ENCODE results near the gene KCNMB3. TPM values are rescaled to one million over a fixed set of nuclear protein-coding genes. Genes with fewer than 3 reads are reported as not detected.

The KCNMB3 gene
- total and polyA plus RNA-seq, 2 of the 13 experiments (the other 11 are each of a cell fraction or from before 2014, with no cell fraction given) = 4.3 to 7.1 TPM

DNA sequence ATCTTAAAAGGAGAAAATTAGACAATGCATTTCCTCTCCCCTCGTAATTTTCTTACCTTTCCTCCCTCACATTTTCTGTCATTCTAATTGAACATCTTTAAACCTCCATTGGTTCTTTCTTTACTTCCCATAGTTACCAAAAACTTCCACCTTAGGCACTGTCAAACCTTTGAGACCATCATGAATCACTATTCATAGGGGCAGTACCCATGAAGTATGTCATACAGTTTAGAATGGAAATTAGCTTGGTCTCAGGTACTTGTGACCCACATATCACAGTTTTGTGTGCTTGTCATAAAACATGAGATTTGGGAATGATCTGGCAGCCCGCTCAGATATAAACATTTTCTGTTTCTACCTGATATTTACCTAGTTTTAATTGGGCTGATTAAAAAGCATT lies 50.1 kb downstream of the KCNMB3 start:
- POLR2A ChIA-PET = no interaction called here
- Histone ChIP-seq H3K27ac (ENCODE audit: extremely low read length, insufficient read depth, low read length) (no peak overlapping the region), H3K4me2 (ENCODE audit: low read depth, low read length) (no peak overlapping the region), H3K36me3 (replicated peaks in 1 of 2; ENCODE audit: control insufficient read depth in 1 of 2, insufficient read depth in 2 of 2, low read length in 2 of 2) (peaks cover 0 to 8% of the 10 kb centered on the region in 2 experiments; a peak in 3 of 5 replicates), H3K79me2 (ENCODE audit: insufficient read depth, low read length) (no peaks in the 10 kb centered on the region), H4K20me1 (ENCODE audit: insufficient read depth, low read length) (no peaks in the 10 kb centered on the region), H3K9me3 (ENCODE audit: low read length) (no peaks in the 10 kb centered on the region), H2AFZ (ENCODE audit: low read length) (no peak overlapping the region), H3K27me3 (ENCODE audit: control insufficient read depth in 1 of 2, insufficient read depth in 2 of 2, low read length in 2 of 2) (no peaks in the 10 kb centered on the region), H3K9ac (ENCODE audit: insufficient read depth, low read depth, low read length) (no peak overlapping the region), H3K4me1 (ENCODE audit: insufficient read depth, low read length) (no peaks in the 10 kb centered on the region), H3K4me3 (replicated peaks in 1 of 3; ENCODE audit: insufficient read depth in 1 of 3, low read depth in 2 of 3, low read length in 3 of 3) (no peak overlapping the region)
- no peak for FAIRE-seq
- no TSS peak for BruUV-seq (replicated peaks)
- in situ Hi-C loops (cut with HindIII; ENCODE audit: extremely low pct_ligation_motif_present, low pct_unique_long_range_greater_than_20kb) = no loop called here
- intact Hi-C loops (cut with micrococcal nuclease; ENCODE audit: unreplicated experiment) = no loop called here
- WGBS (ENCODE audit: low lambda C conversion rate) = 91% methylated on average over 2 of the region's 2 CpGs
- CTCF ChIA-PET (ENCODE audit: low intra/inter-chr PET ratio, low total read pairs) = no interaction called here
- no peak for TF ChIP-seq GTF3A (CRISPR knock-in tag; conservative IDR thresholded peaks at IDR 0.05)
- no peak for TF ChIP-seq SRSF9 (IDR thresholded peaks at IDR 0.05; ENCODE audit: borderline replicate concordance, insufficient read depth, low read depth, low read length, poor library complexity, severe bottlenecking)
- TF ChIP-seq FLYWCH1 (CRISPR knock-in tag; IDR thresholded peaks at IDR 0.05) = no peak
- no peak for DNase-seq (ENCODE audit: low spot score)
- no peak for ATAC-seq

DNA sequence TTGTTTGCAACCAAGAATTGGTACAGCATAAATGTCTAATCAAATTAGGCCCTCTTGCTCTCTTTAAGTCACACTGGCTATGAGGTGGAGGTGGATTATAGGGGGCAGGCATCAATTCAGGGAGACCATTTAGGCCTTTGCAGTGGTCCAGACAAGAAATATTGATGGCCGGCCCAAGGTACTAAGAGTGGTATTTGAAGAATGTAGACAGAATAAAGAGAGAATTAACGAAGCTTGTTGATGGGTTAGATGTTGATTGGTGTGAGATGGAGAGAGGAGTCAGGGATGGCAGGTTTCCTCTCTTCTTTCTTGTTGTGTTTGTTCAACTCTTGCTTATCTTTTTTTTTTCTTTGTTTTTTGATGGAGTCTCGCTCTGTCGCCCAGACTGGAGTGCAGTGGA lies 54.2 kb downstream of the KCNMB3 start:
- in situ Hi-C loops (cut with HindIII; ENCODE audit: extremely low pct_ligation_motif_present, low pct_unique_long_range_greater_than_20kb) = no loop called here
- no peak for FAIRE-seq
- TF ChIP-seq PLRG1 (conservative IDR thresholded peaks at IDR 0.05) (no peak), KDM3A (CRISPR knock-in tag; IDR thresholded peaks at IDR 0.05; ENCODE audit: low read depth) (no peak), EHMT2 (IDR thresholded peaks at IDR 0.05; ENCODE audit: borderline replicate concordance, low read depth, low read length) (no peak), RBAK (CRISPR knock-in tag; IDR thresholded peaks at IDR 0.05) (no peak), AGO2 (optimal IDR thresholded peaks at IDR 0.05; ENCODE audit: low read depth, low read length) (no peak), TCF12 (IDR thresholded peaks at IDR 0.05) (no peak), TCF12 (CRISPR knock-in tag; IDR thresholded peaks at IDR 0.05) (no peak), ISL2 (CRISPR knock-in tag; IDR thresholded peaks at IDR 0.05) (no peak), ZNF607 (CRISPR knock-in tag; IDR thresholded peaks at IDR 0.05; ENCODE audit: borderline replicate concordance) (no peak), MEIS1 (CRISPR knock-in tag; IDR thresholded peaks at IDR 0.05; ENCODE audit: borderline replicate concordance) (no peak), NCOA2 (CRISPR knock-in tag; IDR thresholded peaks at IDR 0.05) (no peak)
- TF ChIP-seq, protein P1, sequence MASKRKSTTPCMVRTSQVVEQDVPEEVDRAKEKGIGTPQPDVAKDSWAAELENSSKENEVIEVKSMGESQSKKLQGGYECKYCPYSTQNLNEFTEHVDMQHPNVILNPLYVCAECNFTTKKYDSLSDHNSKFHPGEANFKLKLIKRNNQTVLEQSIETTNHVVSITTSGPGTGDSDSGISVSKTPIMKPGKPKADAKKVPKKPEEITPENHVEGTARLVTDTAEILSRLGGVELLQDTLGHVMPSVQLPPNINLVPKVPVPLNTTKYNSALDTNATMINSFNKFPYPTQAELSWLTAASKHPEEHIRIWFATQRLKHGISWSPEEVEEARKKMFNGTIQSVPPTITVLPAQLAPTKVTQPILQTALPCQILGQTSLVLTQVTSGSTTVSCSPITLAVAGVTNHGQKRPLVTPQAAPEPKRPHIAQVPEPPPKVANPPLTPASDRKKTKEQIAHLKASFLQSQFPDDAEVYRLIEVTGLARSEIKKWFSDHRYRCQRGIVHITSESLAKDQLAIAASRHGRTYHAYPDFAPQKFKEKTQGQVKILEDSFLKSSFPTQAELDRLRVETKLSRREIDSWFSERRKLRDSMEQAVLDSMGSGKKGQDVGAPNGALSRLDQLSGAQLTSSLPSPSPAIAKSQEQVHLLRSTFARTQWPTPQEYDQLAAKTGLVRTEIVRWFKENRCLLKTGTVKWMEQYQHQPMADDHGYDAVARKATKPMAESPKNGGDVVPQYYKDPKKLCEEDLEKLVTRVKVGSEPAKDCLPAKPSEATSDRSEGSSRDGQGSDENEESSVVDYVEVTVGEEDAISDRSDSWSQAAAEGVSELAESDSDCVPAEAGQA (IDR thresholded peaks at IDR 0.05; ENCODE audit: low read depth) = no peak
- TF ChIP-seq, protein P1 (CRISPR knock-in tag; IDR thresholded peaks at IDR 0.05; ENCODE audit: borderline replicate concordance) = no peak

More for the DNA sequence above, 54.2 kb downstream of the KCNMB3 start:
- H3K9ac ChIP-seq (ENCODE audit: insufficient read depth, low read depth, low read length) = no peak overlapping the region
- ChIA-PET CTCF (ENCODE audit: low intra/inter-chr PET ratio, low total read pairs) (no interaction called here), POLR2A (no interaction called here)
- H3K4me3 ChIP-seq (replicated peaks in 1 of 3; ENCODE audit: insufficient read depth in 1 of 3, low read depth in 2 of 3, low read length in 3 of 3) = no peak overlapping the region
- peaks cover 8% of the 10 kb centered on the region for H3K4me1 ChIP-seq (ENCODE audit: insufficient read depth, low read length)
- no peak overlapping the region for H2AFZ ChIP-seq (ENCODE audit: low read length)
- WGBS (ENCODE audit: low lambda C conversion rate) = 95% methylated on average over 4 of the region's 4 CpGs
- no peak overlapping the region for H3K27ac ChIP-seq (ENCODE audit: extremely low read length, insufficient read depth, low read length)
- no peaks in the 10 kb centered on the region for H3K79me2 ChIP-seq (ENCODE audit: insufficient read depth, low read length)
- intact Hi-C loops (cut with micrococcal nuclease; ENCODE audit: unreplicated experiment) = no loop called here
- no peaks in the 10 kb centered on the region for H3K27me3 ChIP-seq (ENCODE audit: control insufficient read depth in 1 of 2, insufficient read depth in 2 of 2, low read length in 2 of 2)
- ATAC-seq (no peak), DNase-seq (ENCODE audit: low spot score) (no peak)
- H3K9me3 ChIP-seq (ENCODE audit: low read length) = no peaks in the 10 kb centered on the region
- no peak overlapping the region for H3K4me2 ChIP-seq (ENCODE audit: low read depth, low read length)
- 0 out of 5 replicates have a peak, but pooled peaks cover 0 to 3% of the 10 kb centered on the region in 2 experiments for H3K36me3 ChIP-seq (replicated peaks in 1 of 2; ENCODE audit: control insufficient read depth in 1 of 2, insufficient read depth in 2 of 2, low read length in 2 of 2)
- peaks cover 5% of the 10 kb centered on the region; the same call in 1 of the 2 replicates for H4K20me1 ChIP-seq (ENCODE audit: insufficient read depth, low read length)
- no TSS peak for BruUV-seq (replicated peaks)

Data from HepG2 (cell line).